ENCODE data around the gene DNAAF2.

GRCh38 chr14:49612671-49613070 is 22.4 kb downstream of the DNAAF2 start:
- no peak for TF ChIP-seq CTCF (IDR thresholded peaks at IDR 0.05)
- no peak for TF ChIP-seq EP300 (IDR thresholded peaks at IDR 0.05; ENCODE audit: low read depth)

Measured in transverse colon (tissue), 3 donors.